Calu3 (cell line): ENCODE measurements around the gene DNAJC17. TPM values are rescaled to one million over a fixed set of nuclear protein-coding genes. Genes with fewer than 3 reads are reported as not detected.

Experiments
- BruUV-seq: library from RNA; stranded (reverse); fragments of 400-500 nt; replicated peaks from 2 replicates; lab custom pipeline; 2021; lab: Mats Ljungman, UMichigan
- CTCF ChIA-PET: fragments of 300-600 bp; sonication (Branson Sonifier 250); formaldehyde crosslinking; loops from one replicate; lab custom pipeline; 2022; ENCODE audit warnings: antibody characterized with exemption; lab: Charles Lee
- DNase-seq: peaks from one replicate; pipeline ENCODE4 v3.0.0; 2022
- H3K27ac Mint-ChIP-seq: one replicate; pipeline ENCODE4 v1.8.0; 2022; ENCODE audit warnings: mixed read lengths; ENCODE audit not compliant: unreplicated experiment
- H3K27me3 Mint-ChIP-seq: one replicate; pipeline ENCODE4 v1.8.0; 2022; ENCODE audit warnings: mixed read lengths; ENCODE audit not compliant: unreplicated experiment
- H3K36me3 Mint-ChIP-seq: one replicate; pipeline ENCODE4 v1.8.0; 2022; ENCODE audit warnings: mild to moderate bottlenecking, moderate library complexity, mixed read lengths; ENCODE audit not compliant: insufficient read depth, unreplicated experiment
- H3K4me1 Mint-ChIP-seq: one replicate; pipeline ENCODE4 v1.8.0; 2022; ENCODE audit warnings: mild to moderate bottlenecking, low read depth, mixed read lengths; ENCODE audit not compliant: unreplicated experiment
- H3K4me3 Mint-ChIP-seq: one replicate; pipeline ENCODE4 v1.8.0; 2022; ENCODE audit warnings: mild to moderate bottlenecking, low read depth, moderate library complexity, mixed read lengths; ENCODE audit not compliant: unreplicated experiment
- H3K9me3 Mint-ChIP-seq: one replicate; pipeline ENCODE4 v1.8.0; 2022; ENCODE audit warnings: low read depth, mixed read lengths; ENCODE audit not compliant: unreplicated experiment
- intact Hi-C: fragments of 100-400 bp; cut with micrococcal nuclease; formaldehyde crosslinking; loops from one replicate; pipeline ENCODE4 v1.10.0; 2022; ENCODE audit not compliant: unreplicated experiment
- total RNA-seq: library from RNA; stranded (reverse); gene quantifications from 2 replicates; pipeline ENCODE4 v1.2.3, GENCODE V29; 2022
- TF ChIP-seq, protein P1 (sequence below): fragments of 200-600 bp; IDR thresholded peaks from one replicate; pipeline ENCODE4 v1.8.0; 2022; ENCODE audit warnings: antibody characterized with exemption; ENCODE audit not compliant: unreplicated experiment

Gene DNAJC17
- total RNA-seq, 1 experiment from 2014 or later, result 17.4 TPM

DNA sequence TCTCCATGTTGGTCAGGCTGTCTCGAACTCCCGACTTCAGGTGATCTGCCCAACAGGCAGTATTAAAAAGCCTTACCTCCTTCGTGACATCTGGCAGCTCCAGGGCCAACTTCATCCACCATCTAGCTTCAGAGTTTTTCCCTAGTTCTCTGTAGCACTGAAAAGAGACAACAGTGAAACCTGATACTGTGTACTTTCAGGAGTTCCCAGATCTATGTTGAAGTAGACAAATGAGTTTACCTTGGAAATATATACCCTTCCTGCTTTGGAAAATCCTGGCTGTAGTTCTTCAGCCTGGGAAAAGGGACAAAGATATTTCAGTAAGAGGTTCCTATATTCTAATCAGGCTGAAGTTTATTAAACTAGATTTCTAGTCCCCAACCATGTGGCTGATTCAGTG, 70.2 kb downstream of the DNAJC17 start:
- CTCF ChIA-PET, result no interaction called here
- H3K27ac Mint-ChIP-seq, result no peak overlapping the region
- H3K9me3 Mint-ChIP-seq, result no peaks in the 10 kb centered on the region
- no TSS peak for BruUV-seq
- intact Hi-C loops, result no loop called here
- H3K4me3 Mint-ChIP-seq, result no peak overlapping the region
- no peak for DNase-seq
- TF ChIP-seq, protein P1, sequence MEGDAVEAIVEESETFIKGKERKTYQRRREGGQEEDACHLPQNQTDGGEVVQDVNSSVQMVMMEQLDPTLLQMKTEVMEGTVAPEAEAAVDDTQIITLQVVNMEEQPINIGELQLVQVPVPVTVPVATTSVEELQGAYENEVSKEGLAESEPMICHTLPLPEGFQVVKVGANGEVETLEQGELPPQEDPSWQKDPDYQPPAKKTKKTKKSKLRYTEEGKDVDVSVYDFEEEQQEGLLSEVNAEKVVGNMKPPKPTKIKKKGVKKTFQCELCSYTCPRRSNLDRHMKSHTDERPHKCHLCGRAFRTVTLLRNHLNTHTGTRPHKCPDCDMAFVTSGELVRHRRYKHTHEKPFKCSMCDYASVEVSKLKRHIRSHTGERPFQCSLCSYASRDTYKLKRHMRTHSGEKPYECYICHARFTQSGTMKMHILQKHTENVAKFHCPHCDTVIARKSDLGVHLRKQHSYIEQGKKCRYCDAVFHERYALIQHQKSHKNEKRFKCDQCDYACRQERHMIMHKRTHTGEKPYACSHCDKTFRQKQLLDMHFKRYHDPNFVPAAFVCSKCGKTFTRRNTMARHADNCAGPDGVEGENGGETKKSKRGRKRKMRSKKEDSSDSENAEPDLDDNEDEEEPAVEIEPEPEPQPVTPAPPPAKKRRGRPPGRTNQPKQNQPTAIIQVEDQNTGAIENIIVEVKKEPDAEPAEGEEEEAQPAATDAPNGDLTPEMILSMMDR, result no peak
- no peaks in the 10 kb centered on the region for H3K27me3 Mint-ChIP-seq
- H3K4me1 Mint-ChIP-seq, result no peaks in the 10 kb centered on the region
- H3K36me3 Mint-ChIP-seq, result peaks cover 10% of the 10 kb centered on the region

DNA sequence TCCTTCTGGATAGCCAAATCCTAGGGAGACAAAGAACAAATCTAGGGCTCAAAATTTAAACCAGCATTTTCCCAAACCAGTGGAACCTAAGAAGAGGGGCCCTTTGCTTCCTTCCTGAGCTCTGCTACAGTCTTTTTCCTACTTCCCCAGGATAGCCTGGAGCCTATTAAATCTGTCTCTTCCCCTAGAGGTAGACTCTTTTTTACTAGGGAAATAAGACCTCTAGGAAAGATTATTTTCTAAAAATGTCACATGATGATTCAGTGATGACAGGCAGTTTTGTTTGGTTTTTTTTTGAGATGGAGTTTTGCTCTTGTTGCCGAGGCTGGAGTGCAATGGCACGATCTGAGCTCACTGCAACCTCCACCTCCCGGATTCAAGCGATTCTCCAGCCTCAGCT, 70.7 kb downstream of the DNAJC17 start:
- H3K9me3 Mint-ChIP-seq, result no peaks in the 10 kb centered on the region
- intact Hi-C loops, result no loop called here
- no peaks in the 10 kb centered on the region for H3K27me3 Mint-ChIP-seq
- TF ChIP-seq, protein P1, result no peak
- peaks cover 10% of the 10 kb centered on the region for H3K36me3 Mint-ChIP-seq
- H3K27ac Mint-ChIP-seq, result no peak overlapping the region
- no peak for DNase-seq
- BruUV-seq, result no TSS peak
- H3K4me3 Mint-ChIP-seq, result no peak overlapping the region
- H3K4me1 Mint-ChIP-seq, result no peaks in the 10 kb centered on the region
- CTCF ChIA-PET, result no interaction called here

DNA sequence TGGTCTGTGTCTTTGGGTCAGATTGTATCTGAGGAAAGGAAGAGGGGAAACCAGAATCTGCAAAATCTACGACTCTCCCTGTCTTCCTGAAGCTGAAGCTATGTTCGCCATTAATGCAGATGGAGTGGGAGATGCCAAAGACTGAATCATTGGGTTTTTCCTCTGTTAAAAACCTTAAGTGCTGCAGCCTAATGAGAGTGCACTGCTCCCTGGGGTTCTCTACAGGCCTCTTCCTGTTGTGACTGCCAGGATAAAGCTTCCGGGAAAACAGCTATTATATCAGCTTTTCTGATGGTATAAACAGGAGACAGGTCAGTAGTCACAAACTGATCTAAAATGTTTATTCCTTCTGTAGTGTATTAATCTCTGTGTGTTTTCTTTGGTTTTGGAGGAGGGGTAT, 76.2 kb downstream of the DNAJC17 start:
- Mint-ChIP-seq H3K36me3 (peaks cover 10% of the 10 kb centered on the region), H3K27me3 (no peaks in the 10 kb centered on the region), H3K4me3 (no peak overlapping the region), H3K27ac (no peak overlapping the region), H3K4me1 (no peaks in the 10 kb centered on the region), H3K9me3 (no peaks in the 10 kb centered on the region)
- CTCF ChIA-PET, result no interaction called here
- TF ChIP-seq, protein P1, result no peak
- no TSS peak for BruUV-seq
- intact Hi-C loops, result no loop called here
- no peak for DNase-seq

DNA sequence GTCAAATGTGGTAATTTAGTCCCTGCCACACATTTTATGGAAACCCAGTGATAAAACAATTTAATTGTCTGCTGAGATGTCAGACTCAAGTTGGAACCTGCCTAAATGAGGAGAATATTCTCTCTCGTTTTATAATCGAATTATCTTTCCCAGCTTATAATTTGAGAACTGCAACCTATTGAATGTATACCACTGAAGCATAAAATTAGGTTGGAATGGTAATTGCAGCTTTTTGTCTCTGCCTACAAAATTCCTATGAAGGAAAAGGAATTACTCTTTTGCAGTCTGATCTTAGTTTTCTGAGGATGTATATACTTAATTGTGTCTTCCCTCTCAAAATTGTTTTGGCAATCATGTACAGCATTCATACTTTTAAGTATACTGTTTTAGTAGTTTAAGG, 83.4 kb downstream of the DNAJC17 start:
- CTCF ChIA-PET, result interaction anchor here (0.7 kb wide), 1 partner anchor 12 kb away, joined by 4 read pairs; no protein-coding TSS in a partner anchor
- no TSS peak for BruUV-seq
- intact Hi-C loops, result no loop called here

More for the DNA sequence above, 83.4 kb downstream of the DNAJC17 start:
- TF ChIP-seq, protein P1, result no peak
- Mint-ChIP-seq H3K4me1 (no peaks in the 10 kb centered on the region), H3K36me3 (no peaks in the 10 kb centered on the region), H3K4me3 (no peak overlapping the region), H3K27me3 (no peaks in the 10 kb centered on the region), H3K9me3 (no peaks in the 10 kb centered on the region), H3K27ac (no peak overlapping the region)
- no peak for DNase-seq
